ENCODE results near the gene CYTL1. TPM values are rescaled to one million over a fixed set of nuclear protein-coding genes. Genes with fewer than 3 reads are reported as not detected.

The CYTL1 gene
- total and polyA plus RNA-seq, 9 of the 15 experiments (the other 6 are each of a cell fraction or from before 2014, with no cell fraction given) = not detected

GRCh38 chr4:4980621-4981230 lies 38.5 kb downstream of the CYTL1 start:
- H3K27me3 ChIP-seq (ENCODE audit: control insufficient read depth in 2 of 2, insufficient read depth in 2 of 2, low read length in 2 of 2) = peaks cover 2 to 31% of the 10 kb centered on the region in 2 experiments; a peak in 4 of 5 replicates
- WGBS (ENCODE audit: insufficient coverage, low coverage, missing lambda C conversion rate) = 2% methylated on average over 11 of the region's 12 CpGs
- no peak overlapping the region for H2AFZ ChIP-seq (ENCODE audit: low read depth, low read length)
- H3K36me3 ChIP-seq (ENCODE audit: control insufficient read depth, insufficient read depth, low read length) = no peaks in the 10 kb centered on the region
- ATAC-seq (no peak), FAIRE-seq (no peak), DNase-seq (ENCODE audit: extremely low read depth in 1 of 4, low spot score in 3 of 4) (no peak)
- intact Hi-C loops (cut with micrococcal nuclease) = no loop called here
- H3K79me2 ChIP-seq (ENCODE audit: control insufficient read depth, insufficient read depth, low read length) = no peaks in the 10 kb centered on the region
- no peak overlapping the region for H3K27ac ChIP-seq (ENCODE audit: extremely low read depth, low read depth, low read length)
- H3K9me3 ChIP-seq (replicated peaks; ENCODE audit: control insufficient read depth, insufficient read depth, low read depth, low read length) = no peaks in the 10 kb centered on the region
- CTCF ChIA-PET (ENCODE audit: low intra/inter-chr PET ratio) = no interaction called here
- POLR2A ChIA-PET = interaction anchor here (0.6 kb wide), 1 partner anchor 54 kb away, joined by 3 read pairs; no protein-coding TSS in a partner anchor
- in situ Hi-C loops (cut with MboI) = no loop called here
- H3K9me1 ChIP-seq (ENCODE audit: control insufficient read depth, insufficient read depth, low read length) = no peaks in the 10 kb centered on the region
- no TSS peak for BruUV-seq (replicated peaks)
- no peaks in the 10 kb centered on the region for H3K4me1 ChIP-seq (replicated peaks in 1 of 2; ENCODE audit: control insufficient read depth in 2 of 2, insufficient read depth in 2 of 2, low read length in 2 of 2)
- H3K4me3 ChIP-seq = no peak overlapping the region
- H4K20me1 ChIP-seq (replicated peaks; ENCODE audit: control insufficient read depth, insufficient read depth, low read length) = no peaks in the 10 kb centered on the region
- H3K9ac ChIP-seq (ENCODE audit: insufficient read depth in 1 of 2, low read depth in 2 of 2, low read length in 2 of 2) = no peak overlapping the region
- no peak for TF ChIP-seq TAF1 (IDR thresholded peaks at IDR 0.05; ENCODE audit: control insufficient read depth, extremely low read depth, insufficient read depth, low read length, severe bottlenecking)
- TF ChIP-seq NCOR1 (IDR thresholded peaks at IDR 0.05) = no peak
- no peak for TF ChIP-seq GTF2E2 (tag; IDR thresholded peaks at IDR 0.05)
- no peak for TF ChIP-seq HMGXB4 (CRISPR knock-in tag; IDR thresholded peaks at IDR 0.05)
- TF ChIP-seq ESRRB (CRISPR knock-in tag; IDR thresholded peaks at IDR 0.05; ENCODE audit: borderline replicate concordance) = no peak
- TF ChIP-seq FOXP4 (CRISPR knock-in tag; IDR thresholded peaks at IDR 0.05; ENCODE audit: borderline replicate concordance) = no peak
- no peak for TF ChIP-seq HNRNPK (IDR thresholded peaks at IDR 0.05; ENCODE audit: low read depth, low read length, poor library complexity, severe bottlenecking)
- H3K4me2 ChIP-seq (ENCODE audit: insufficient read depth, low read length) = no peak overlapping the region
